HG02981 (cell line): ENCODE measurements around the gene DEFB112.

Source experiments
- ATAC-seq: cut with Tn5 transposase; IDR thresholded peaks from one replicate; pipeline ENCODE4 v1.9.1; 2021; ENCODE audit warnings: mild to moderate bottlenecking, moderate library complexity; ENCODE audit not compliant: unreplicated experiment

DEFB112 gene

GRCh38 chr6:50049829-50050228 lies at the start of gene DEFB112:
Gene DEFB112, minus strand, starts transcription at chr6:50049929. Its CDS starts 60 bp downstream, at chr6:50049869.
- ATAC-seq, result no peak

GRCh38 chr6:50098641-50098993 lies 48.9 kb upstream of the DEFB112 start:
- no peak for ATAC-seq

- no peak for ATAC-seq
These were observed 48.4 kb upstream of the DEFB112 start for GRCh38 chr6:50097966-50098640.

GRCh38 chr6:50096296-50096695 lies 46.6 kb upstream of the DEFB112 start:
- no peak for ATAC-seq

DNA sequence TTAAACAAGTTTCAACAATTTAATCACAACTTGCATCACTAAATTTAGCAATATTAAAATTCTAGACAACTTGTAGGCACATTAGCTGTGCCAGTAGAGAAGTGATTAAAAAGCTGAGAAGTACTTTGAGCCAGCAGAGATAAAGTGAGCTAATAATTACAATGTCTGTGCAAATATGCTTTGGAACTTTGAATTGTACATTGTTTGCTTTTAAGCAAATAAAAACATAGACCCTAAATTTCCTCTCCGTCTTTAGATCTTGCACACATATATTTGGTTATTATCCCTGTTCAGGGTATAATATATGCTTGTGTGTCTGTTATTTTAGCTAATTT lies 44.2 kb upstream of the DEFB112 start:
- ATAC-seq, result no peak

- no peak for ATAC-seq
These were observed 43.6 kb upstream of the DEFB112 start for GRCh38 chr6:50093116-50093937.

DNA sequence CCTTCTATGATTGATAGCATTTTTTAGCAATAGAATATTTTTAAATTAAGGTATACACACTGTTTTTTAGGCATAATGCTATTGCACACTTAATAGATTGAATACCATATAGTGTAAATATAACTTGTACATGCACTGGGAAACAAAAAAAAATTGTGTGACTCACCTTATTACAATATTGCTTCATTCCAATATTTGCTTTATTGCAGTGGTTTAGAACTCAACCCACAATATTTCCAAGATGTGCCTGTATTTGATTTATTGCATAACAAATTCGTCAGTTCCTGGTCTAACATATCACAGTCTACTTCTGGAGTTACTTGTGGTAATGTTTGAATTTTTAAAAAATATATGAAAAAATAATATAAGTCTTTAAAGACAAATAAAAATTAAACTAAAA lies 41.9 kb upstream of the DEFB112 start:
- no peak for ATAC-seq

- ATAC-seq, result no peak
These were observed 40.2 kb upstream of the DEFB112 start for GRCh38 chr6:50089911-50090310.

- no peak for ATAC-seq
These were observed 37.7 kb upstream of the DEFB112 start for GRCh38 chr6:50087231-50087954.

GRCh38 chr6:50077385-50077784 lies 27.7 kb upstream of the DEFB112 start:
- no peak for ATAC-seq

GRCh38 chr6:50076431-50076830 lies 26.7 kb upstream of the DEFB112 start:
- no peak for ATAC-seq

DNA sequence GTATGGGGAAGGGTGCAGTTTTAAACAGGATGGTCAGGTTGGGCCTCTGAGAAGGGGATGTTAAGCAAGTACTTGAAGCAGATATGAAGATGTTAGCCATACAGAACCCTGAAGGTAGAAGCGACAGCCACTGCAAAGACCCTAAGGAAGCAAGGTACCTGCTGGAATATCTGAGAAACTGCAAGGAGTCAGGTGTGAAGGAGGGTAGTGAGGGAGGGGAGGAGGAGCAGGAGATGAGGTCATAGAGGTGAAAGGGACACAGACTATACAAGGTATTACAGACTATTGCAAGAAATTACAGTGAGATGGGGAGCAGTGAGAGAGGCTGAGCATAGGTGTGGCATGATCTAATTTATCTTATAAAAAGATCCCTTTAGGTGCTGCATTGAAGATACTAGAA lies 22.2 kb upstream of the DEFB112 start:
- ATAC-seq, result no peak

- ATAC-seq, result no peak
These were observed 20.4 kb upstream of the DEFB112 start for GRCh38 chr6:50070101-50070500.

GRCh38 chr6:50062051-50062450 lies 12.3 kb upstream of the DEFB112 start:
- no peak for ATAC-seq

GRCh38 chr6:50056242-50056641 lies 6.5 kb upstream of the DEFB112 start:
- ATAC-seq, result no peak

DNA sequence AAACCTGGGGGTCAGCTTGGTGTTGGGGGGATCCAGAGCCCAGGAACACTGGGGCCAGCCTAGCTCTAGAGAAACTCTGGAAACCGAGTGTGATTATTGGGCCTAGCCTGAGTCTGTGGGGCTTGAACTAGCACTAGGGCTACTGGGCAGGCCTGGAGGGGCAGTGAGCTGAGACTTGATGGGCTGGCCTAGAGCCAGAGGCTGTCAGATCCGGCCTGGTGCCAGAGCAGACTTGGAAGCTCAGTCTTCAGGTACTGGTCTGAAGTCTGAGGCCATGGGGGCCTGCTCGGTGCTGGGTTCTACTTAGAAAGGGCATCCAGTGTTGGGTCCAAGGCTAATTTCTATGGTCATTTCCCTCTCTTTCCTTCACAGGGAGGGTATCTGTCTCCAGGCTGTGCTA lies 2.7 kb downstream of the DEFB112 start:
- no peak for ATAC-seq

- no peak for ATAC-seq
These were observed 18.8 kb downstream of the DEFB112 start for GRCh38 chr6:50030777-50031562.

DNA sequence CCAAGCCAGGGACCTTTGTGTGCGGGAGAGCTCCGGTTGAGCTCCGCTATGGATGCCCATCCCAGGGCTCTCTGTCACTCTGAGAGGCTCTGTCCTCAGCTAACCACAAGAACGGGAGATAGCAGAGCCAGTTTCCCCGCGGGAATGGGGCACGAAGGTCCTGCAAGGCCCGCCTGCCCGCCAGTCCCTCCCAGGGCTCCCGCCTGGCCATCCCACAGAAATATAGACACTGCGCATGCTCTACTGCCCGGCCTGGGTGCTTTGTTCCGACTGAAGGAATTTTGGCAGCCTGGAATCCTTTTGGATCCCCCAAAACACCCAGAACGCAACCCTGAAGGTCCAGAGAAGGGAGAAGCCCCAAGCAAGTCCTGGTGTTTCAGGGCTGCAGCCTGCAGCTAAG lies 19.4 kb downstream of the DEFB112 start:
- ATAC-seq, result no peak

GRCh38 chr6:50025258-50025657 lies 24.5 kb downstream of the DEFB112 start:
- ATAC-seq, result no peak

- ATAC-seq, result no peak
These were observed 27.8 kb downstream of the DEFB112 start, which contains the start of gene DEFB110 for GRCh38 chr6:50021894-50022293. Gene DEFB110, minus strand, starts transcription at chr6:50021994. Its CDS starts 59 bp downstream, at chr6:50021935.

GRCh38 chr6:50007819-50008218 lies 41.9 kb downstream of the DEFB112 start:
- no peak for ATAC-seq
